Fibroblast of the aortic adventitia (primary cell): ENCODE measurements around the gene LAIR2. TPM values are rescaled to one million over a fixed set of nuclear protein-coding genes. Genes with fewer than 3 reads are reported as not detected.

Source experiments
- DNase-seq: peaks from one replicate; pipeline ENCODE4 v3.0.0-alpha.2; 2010; ENCODE audit warnings: low read depth
- H3K4me3 ChIP-seq: 2 replicates; pipeline ENCODE4 v1.5.1; 2011; ENCODE audit warnings: low read depth, mild to moderate bottlenecking, control low read depth, low read length, moderate library complexity
- CTCF ChIP-seq: IDR thresholded peaks from 2 replicates; pipeline ENCODE4 v1.5.1; 2011; ENCODE audit warnings: mild to moderate bottlenecking, low read length, control low read depth, inconsistent platforms; ENCODE audit not compliant: insufficient read depth
- total RNA-seq: library from RNA; depleted of rRNA; stranded (reverse); fragments of >200 nt; gene quantifications from 2 replicates; pipeline ENCODE4 v1.2.3, GENCODE V29; 2012; ENCODE audit warnings: low replicate concordance

Gene LAIR2
- total RNA-seq, 1 donor = not detected

DNA sequence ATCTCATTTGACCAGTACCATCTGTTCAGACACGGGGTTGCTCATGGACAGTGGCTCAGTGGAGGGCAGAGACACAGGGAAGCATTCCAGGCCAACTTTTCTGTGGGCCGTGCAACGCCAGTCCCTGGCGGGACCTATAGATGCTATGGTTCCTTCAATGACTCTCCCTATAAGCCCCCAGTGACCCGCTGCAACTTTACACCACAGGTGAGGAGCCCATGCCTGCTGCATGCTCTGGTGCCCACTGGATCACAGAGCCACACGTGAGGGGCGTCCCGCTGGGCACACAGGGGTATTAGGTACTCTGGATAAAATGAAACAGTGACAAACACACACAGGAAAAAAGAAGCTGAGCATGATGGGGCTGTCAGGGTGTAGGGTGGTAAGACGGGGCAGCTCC, 34.3 kb downstream of the LAIR2 start:
- no peak for TF ChIP-seq CTCF
- no peak overlapping the region for H3K4me3 ChIP-seq
- DNase-seq = no peak

GRCh38 chr19:54541712-54542111, 39.1 kb downstream of the LAIR2 start:
- no peak for TF ChIP-seq CTCF
- no peak for DNase-seq
- no peak overlapping the region for H3K4me3 ChIP-seq

DNA sequence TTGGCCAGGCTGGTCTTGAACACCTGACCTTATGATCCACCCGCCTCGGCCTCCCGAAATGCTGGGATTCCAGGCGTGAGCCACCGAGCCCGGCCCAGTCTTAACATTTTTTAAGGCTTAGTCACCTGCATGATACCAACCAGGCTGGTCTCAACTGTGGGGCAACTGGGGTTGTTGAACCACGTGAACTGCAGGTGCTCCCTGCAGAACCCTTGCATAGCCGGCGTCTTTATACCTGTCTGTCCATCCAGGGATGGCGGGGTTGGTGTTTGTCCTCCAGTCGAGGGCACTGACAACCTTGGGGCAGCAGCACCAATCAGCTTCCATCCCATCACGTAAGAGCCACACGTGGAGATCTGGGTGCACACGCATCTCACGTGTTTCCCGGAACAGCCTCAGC, 46.2 kb downstream of the LAIR2 start:
- TF ChIP-seq CTCF = no peak
- no peak for DNase-seq
- H3K4me3 ChIP-seq = no peak overlapping the region

DNA sequence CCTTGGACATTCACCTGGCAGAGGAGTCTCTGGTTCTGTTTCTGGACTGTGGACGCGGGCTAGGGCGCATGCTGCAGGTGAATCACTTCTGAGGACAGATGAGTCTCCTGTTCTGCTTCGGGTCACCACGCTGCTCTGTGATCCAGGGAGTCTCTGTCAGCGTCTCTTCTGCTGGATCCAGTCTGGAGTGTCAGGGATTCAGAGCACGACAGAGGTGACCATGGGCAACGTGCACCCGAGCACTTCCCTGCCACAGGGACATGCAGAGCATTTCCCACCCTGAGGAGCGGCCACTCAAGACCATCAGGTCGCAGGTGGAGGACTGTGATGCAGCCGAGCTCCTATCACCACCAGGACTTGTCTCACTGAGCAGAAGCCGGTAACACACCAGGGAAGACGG, 46.6 kb downstream of the LAIR2 start:
- no peak for TF ChIP-seq CTCF
- H3K4me3 ChIP-seq = no peak overlapping the region
- no peak for DNase-seq

GRCh38 chr19:54551293-54551692, 48.7 kb downstream of the LAIR2 start:
- DNase-seq = no peak
- no peak overlapping the region for H3K4me3 ChIP-seq
- no peak for TF ChIP-seq CTCF

- no peak for TF ChIP-seq CTCF
- DNase-seq = no peak
- no peak overlapping the region for H3K4me3 ChIP-seq
Measured at GRCh38 chr19:54551950-54552912, 49.6 kb downstream of the LAIR2 start.
